ENCODE results near the gene RBCK1. TPM values are rescaled to one million over a fixed set of nuclear protein-coding genes. Genes with fewer than 3 reads are reported as not detected.

Gene RBCK1
- total RNA-seq (10 to 100 TPM; 97.9 to 99.8 TPM), polyA plus RNA-seq (ENCODE audit: insufficient read length in 6 of 6) (100 to 1,000 TPM in 2 of 6 donors, 10 to 100 TPM in 4; 89.6 to 104 (median 97.9) TPM)
- long read RNA-seq, donor 1, transcript RBCK1-213 (3 exons, 1,200 nt) = major isoform, 24 of 58 reads
- long read RNA-seq, donor 1, transcript RBCK1-202 (12 exons, 2,774 nt) = minor isoform, 5 of 58 reads
- long read RNA-seq, donor 1, partial matches to known transcripts = 21 of 58 reads
- long read RNA-seq, donor 1, other reads (novel, unspliced or antisense) = 0 of 58 reads
- long read RNA-seq, donor 2, transcript RBCK1-202 (12 exons, 2,774 nt) = minor isoform, 8 of 43 reads
- long read RNA-seq, donor 2, transcript RBCK1-213 (3 exons, 1,200 nt) = major isoform, 11 of 43 reads
- long read RNA-seq, donor 2, partial matches to known transcripts = 19 of 43 reads
- long read RNA-seq, donor 2, other reads (novel, unspliced or antisense) = 0 of 43 reads
- long read RNA-seq, donor 3, transcript RBCK1-213 (3 exons, 1,200 nt) = major isoform, 17 of 34 reads
- long read RNA-seq, donor 3, partial matches to known transcripts = 10 of 34 reads
- long read RNA-seq, donor 3, other reads (novel, unspliced or antisense) = 0 of 34 reads
- long read RNA-seq, donor 4, transcript RBCK1-213 (3 exons, 1,200 nt) = major isoform, 56 of 91 reads
- long read RNA-seq, donor 4, transcript RBCK1-202 (12 exons, 2,774 nt) = minor isoform, 20 of 91 reads
- long read RNA-seq, donor 4, partial matches to known transcripts = 7 of 91 reads
- long read RNA-seq, donor 4, other reads (novel, unspliced or antisense) = 5 of 91 reads
- long read RNA-seq, donor 5, transcript RBCK1-202 (12 exons, 2,774 nt) = minor isoform, 7 of 38 reads
- long read RNA-seq, donor 5, transcript RBCK1-213 (3 exons, 1,200 nt) = major isoform, 10 of 38 reads
- long read RNA-seq, donor 5, partial matches to known transcripts = 15 of 38 reads
- long read RNA-seq, donor 5, other reads (novel, unspliced or antisense) = 0 of 38 reads
- long read RNA-seq, donor 6, transcript RBCK1-202 (12 exons, 2,774 nt) = minor isoform, 8 of 36 reads
- long read RNA-seq, donor 6, transcript RBCK1-213 (3 exons, 1,200 nt) = major isoform, 18 of 36 reads
- long read RNA-seq, donor 6, partial matches to known transcripts = 7 of 36 reads
- long read RNA-seq, donor 6, other reads (novel, unspliced or antisense) = 0 of 36 reads
- long read RNA-seq, donor 7, partial matches to known transcripts = 0 of 8 reads
- long read RNA-seq, donor 7, other reads (novel, unspliced or antisense) = 0 of 8 reads
- long read RNA-seq, donor 8, transcript RBCK1-213 (3 exons, 1,200 nt) = major isoform, 6 of 23 reads
- long read RNA-seq, donor 8, partial matches to known transcripts = 11 of 23 reads
- long read RNA-seq, donor 8, other reads (novel, unspliced or antisense) = 0 of 23 reads
- long read RNA-seq, donor 9 = 0 reads
- long read RNA-seq, donor 10, transcript RBCK1-205 (3 exons, 1,024 nt) = minor isoform, 6 of 91 reads
- long read RNA-seq, donor 10, transcript RBCK1-213 (3 exons, 1,200 nt) = major isoform, 54 of 91 reads
- long read RNA-seq, donor 10, transcript RBCK1-202 (12 exons, 2,774 nt) = minor isoform, 18 of 91 reads
- long read RNA-seq, donor 10, partial matches to known transcripts = 3 of 91 reads
- long read RNA-seq, donor 10, other reads (novel, unspliced or antisense) = 7 of 91 reads
- long read RNA-seq, donor 11 = 0 reads
- long read RNA-seq, donor 12, transcript RBCK1-213 (3 exons, 1,200 nt) = major isoform, 17 of 25 reads
- long read RNA-seq, donor 12, transcript RBCK1-202 (12 exons, 2,774 nt) = minor isoform, 5 of 25 reads
- long read RNA-seq, donor 12, partial matches to known transcripts = 0 of 25 reads
- long read RNA-seq, donor 12, other reads (novel, unspliced or antisense) = 0 of 25 reads

- no peak for TF ChIP-seq CTCF (IDR thresholded peaks at IDR 0.05)
- peak within 1 kb of the TSS; percentile 90 to 91 for H3K27ac ChIP-seq
- H3K9me3 ChIP-seq = no peaks in the 10 kb centered on the region
- peak; percentile 90 for ATAC-seq
- H3K36me3 ChIP-seq = peaks cover 0 to 14% of the 10 kb centered on the region in 2 donors
- DNase-seq = peak; percentile 86 to 94 (median 90)
- peaks cover 11 to 30% of the 10 kb centered on the region in 2 donors for H3K4me1 ChIP-seq
- intact Hi-C loops (cut with DNase I) = no loop called here
- peak within 1 kb of the TSS; percentile 80 to 92 for H3K4me3 ChIP-seq
- H3K27me3 ChIP-seq = no peaks in the 10 kb centered on the region
These were observed at the start of gene RBCK1 for GRCh38 chr20:407953-408842. Gene RBCK1 (plus strand): TSS chr20:408299. CDS start chr20:408758, 459 bp downstream.

GRCh38 chr20:358891-359555, 49.1 kb upstream of the RBCK1 start:
- no peaks in the 10 kb centered on the region for H3K9me3 ChIP-seq
- no peak overlapping the region for H3K4me3 ChIP-seq
- H3K27me3 ChIP-seq = no peaks in the 10 kb centered on the region
- peak overlapping the region in 1 of 2 donors; percentile 46 for H3K27ac ChIP-seq
- ATAC-seq (peak; percentile 13), DNase-seq (no peak)
- no peak for TF ChIP-seq CTCF (IDR thresholded peaks at IDR 0.05)
- H3K36me3 ChIP-seq = no peaks in the 10 kb centered on the region
- peaks cover 0 to 31% of the 10 kb centered on the region in 2 donors for H3K4me1 ChIP-seq
- intact Hi-C loops (cut with DNase I) = no loop called here

GRCh38 chr20:361561-361960, 46.5 kb upstream of the RBCK1 start:
- DNase-seq (no peak), ATAC-seq (no peak)
- Histone ChIP-seq H3K9me3 (no peaks in the 10 kb centered on the region), H3K36me3 (no peaks in the 10 kb centered on the region), H3K4me3 (no peak overlapping the region), H3K4me1 (peaks cover 0 to 33% of the 10 kb centered on the region in 2 donors), H3K27me3 (no peaks in the 10 kb centered on the region), H3K27ac (no peak overlapping the region)
- TF ChIP-seq CTCF (IDR thresholded peaks at IDR 0.05) = no peak
- intact Hi-C loops (cut with DNase I) = no loop called here

Measured in left lung (tissue), 14 donors.